Measurements from ENCODE around the gene DEFB115.
"Not testable (repeated sequence)": the region's sequence is repeated elsewhere in the genome, so short reads cannot be mapped to it uniquely, and the experiment has no call there.

The DEFB115 gene

DNA sequence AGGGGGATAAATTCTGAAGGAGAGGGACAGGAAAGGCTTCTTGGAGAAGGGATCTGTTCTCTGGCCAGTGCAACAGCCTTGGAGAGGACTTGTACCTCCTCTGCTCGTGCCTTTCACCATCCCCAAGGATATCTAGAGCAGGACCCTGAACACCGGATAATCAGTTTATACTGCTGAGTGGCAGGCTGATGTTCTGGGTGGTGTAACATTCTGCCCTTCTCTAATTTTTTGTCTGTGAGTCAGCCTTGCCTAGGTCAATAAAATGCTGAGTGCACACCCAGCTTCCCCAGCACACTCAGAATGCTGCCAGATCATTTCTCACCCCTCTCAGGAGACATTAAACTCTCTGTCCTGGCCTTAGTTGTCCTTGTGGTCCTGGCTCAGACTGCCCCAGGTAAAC, at the start of gene DEFB115:
DEFB115 (plus strand) TSS at position 301 of the 400 bp plus-strand sequence; CDS start at position 301, 0 bp downstream.
- no peak for DNase-seq

GRCh38 chr20:31236953-31237352, 20.5 kb upstream of the DEFB115 start:
- DNase-seq: no peak

- no peak for DNase-seq
These were observed 19.7 kb upstream of the DEFB115 start for GRCh38 chr20:31237763-31238162.

DNA sequence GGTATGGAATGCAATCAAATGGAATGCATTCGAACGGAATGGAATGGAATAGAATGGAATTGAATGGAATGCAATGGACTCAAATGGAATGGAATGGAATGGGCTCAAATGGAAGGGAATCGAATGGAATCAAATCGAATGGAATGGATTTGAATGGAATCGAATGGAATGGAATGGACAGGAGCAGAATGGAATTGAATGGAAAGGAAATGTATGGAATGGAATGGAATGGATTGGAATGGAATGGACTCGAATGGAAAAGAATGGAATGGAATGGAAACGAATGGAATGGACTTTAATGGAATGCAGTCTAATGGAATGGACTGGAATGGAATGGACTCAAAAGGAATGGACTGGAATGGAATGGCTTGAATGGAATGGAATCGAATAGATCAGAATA, 18.3 kb upstream of the DEFB115 start:
- no peak for DNase-seq

GRCh38 chr20:31256959-31257358, 505 bp upstream of the DEFB115 start:
- no peak for DNase-seq

GRCh38 chr20:31260326-31260932, 3.0 kb downstream of the DEFB115 start:
- no peak for DNase-seq

DNA sequence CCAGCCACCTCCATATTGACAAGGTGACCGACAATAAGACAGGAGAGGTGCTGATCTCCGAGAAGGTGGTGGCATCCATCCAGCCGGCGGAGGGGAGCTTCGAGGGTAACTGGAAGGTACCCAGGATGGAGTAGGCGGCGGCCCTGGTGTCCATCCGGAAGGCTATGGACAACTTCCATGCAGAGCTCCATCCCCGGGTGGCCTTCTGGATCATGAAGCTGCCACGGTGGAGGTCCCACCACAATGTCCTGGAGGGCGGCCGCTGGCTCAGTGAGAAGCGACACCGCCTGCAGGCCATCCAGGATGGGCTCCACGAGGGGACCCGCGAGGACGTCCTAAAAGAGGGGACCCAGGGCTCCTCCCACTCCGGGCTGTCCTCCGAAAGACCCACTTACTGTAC, 17.0 kb downstream of the DEFB115 start:
- DNase-seq: no peak

DNA sequence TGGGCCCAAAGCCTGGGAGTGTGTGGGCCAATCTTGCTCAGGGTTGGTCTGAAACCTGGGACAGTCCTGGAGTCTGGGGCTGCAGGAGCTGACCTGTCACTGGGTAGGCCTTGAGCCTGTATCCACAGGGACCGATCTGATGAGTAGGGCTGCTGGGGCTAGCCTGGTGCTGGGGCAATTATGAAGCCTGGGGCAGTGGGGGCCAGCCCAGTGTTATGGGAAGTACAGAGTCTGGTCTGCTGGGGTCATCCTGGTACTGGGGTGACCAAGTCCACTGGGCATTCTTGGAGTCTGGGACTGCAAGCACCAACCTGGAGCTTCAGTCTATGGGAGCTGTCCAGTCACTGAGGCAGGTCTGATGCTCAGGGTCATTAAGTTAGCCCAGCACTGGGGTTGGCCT, 20.7 kb downstream of the DEFB115 start:
- DNase-seq: no peak

DNA sequence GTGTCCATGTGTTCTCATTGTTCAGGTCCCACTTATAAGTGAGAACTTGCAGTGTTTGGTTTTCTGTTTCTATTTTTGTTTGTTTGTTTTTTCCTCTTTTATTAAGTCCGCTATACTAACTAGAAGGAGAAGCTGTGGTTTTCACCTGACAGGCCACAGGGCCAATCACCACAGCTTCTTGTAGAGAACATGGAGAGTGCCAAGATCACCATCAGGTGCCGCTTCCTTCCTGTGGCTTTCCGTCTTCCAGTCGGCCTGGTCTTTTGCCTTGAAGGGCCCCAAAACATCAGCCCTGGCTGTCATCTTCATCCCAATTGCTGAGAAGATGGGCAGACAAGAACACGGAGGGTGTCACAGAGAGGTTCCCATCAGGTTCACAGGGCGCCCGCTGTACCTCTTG, 27.5 kb downstream of the DEFB115 start:
- DNase-seq: not testable (repeated sequence)

- no peak for DNase-seq
These were observed 51.2 kb downstream of the DEFB115 start, which contains the start of gene DEFB116 for GRCh38 chr20:31308535-31309162. Gene DEFB116 (minus strand): TSS chr20:31308585. CDS start chr20:31308585, 0 bp downstream.

Measured in stimulated activated naive CD4-positive, alpha-beta T cell (primary cell).